ACHN (cell line): ENCODE results near the gene CUL2.
A peak's percentile ranks its signal among the peaks of the same experiment; 100 is the strongest.
"Not testable (repeated sequence)": the region's sequence is repeated elsewhere in the genome, so short reads cannot be mapped to it uniquely, and the experiment has no call there.

Experiments
- DNase-seq: peaks from one replicate; pipeline ENCODE4 v3.0.0-alpha.2; 2015
- in situ Hi-C: cut with HindIII; loops from 2 replicates; pipeline ENCODE4 v1.10.0; 2017; ENCODE audit warnings: low sequenced_read_pairs, low pct_ligation_motif_present, low pct_unique_long_range_greater_than_20kb

CUL2 gene

DNA sequence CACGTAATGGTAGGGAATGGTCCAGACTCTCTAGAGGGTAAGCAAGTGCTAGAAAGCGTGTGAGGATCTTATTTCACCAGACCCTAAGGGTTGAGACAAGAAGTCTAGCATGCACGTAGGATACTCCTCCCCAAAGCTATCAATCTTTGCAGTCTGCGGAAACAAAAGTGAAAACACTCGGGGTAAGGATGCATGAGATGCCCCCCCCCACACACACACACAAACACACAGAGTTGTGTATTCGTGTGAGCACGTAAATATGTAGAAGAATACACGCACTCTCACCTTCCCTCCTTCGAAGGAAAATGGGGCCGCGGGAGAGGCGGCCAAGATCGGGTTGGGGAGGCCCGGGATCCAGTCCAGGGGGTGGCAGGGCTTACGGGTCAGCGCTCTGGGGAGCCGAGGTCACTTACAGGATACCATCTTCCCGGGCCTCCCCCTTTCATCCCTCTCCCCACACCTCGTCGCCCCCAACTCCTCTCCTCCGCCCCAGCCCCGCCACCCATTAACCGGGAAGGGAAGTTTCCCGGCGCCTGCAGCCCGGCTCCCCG, 455 bp downstream of the CUL2 start:
- DNase-seq = peak; percentile 29
- in situ Hi-C loops = no loop called here

DNA sequence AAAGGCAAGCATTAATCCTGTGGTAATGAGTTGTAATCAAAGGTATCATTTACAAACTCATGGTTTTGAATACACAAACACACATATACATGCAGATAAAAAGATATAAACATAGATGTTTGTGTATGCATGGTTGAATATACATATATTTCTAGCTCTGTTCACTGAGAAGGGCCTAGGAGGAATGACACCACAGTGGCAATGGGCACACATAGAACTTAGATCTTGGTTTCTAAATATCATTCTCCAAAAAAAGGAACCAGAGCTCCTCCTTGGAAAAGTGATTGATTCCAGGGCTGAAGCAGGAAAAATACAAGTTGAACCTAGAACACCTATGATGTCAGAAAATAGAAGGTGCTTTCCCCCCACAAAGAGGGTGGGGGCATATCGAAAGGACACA, 6.9 kb downstream of the CUL2 start:
- in situ Hi-C loops = no loop called here
- DNase-seq = no peak

DNA sequence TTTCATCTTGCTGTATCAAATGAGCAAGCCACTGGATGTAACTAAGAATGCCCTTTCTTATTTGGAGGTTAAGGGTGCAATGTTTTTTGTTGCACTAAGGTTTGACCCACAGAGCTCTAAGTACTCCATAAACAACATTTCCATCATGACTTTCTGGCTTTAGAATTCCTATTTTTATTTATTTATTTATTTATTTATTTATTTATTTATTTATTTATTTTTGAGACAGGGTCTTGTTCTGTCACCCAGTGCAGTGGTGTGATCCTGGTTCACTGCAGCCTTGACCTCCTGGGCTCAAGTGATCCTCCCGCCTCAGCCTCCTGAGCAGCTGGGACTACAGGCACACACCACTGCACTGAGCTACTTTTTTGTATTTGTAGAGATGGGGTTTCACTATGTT, 9.9 kb downstream of the CUL2 start:
- DNase-seq = not testable (repeated sequence)

DNA sequence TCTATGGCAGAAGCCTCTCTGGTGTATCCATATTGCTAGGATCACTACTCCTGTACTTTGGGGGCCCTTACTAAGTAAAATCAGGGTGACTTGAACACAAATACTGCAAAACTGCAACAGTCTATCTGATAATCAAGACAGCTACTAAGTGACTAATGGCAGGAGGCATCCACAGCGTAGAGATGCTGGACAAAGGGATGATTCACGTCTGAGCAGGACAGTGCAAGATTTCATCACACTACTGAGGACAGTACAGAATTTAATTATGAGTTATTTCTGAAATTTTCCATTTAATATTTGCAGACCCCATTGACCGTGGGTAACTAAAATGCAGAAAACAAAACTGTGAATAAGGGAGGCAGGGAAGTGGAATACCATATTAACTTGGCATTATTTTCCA, 10.4 kb downstream of the CUL2 start:
- in situ Hi-C loops = no loop called here
- DNase-seq = peak; percentile 67

More for the DNA sequence above, 9.9 kb downstream of the CUL2 start:
- in situ Hi-C loops = not testable (repeated sequence)

DNA sequence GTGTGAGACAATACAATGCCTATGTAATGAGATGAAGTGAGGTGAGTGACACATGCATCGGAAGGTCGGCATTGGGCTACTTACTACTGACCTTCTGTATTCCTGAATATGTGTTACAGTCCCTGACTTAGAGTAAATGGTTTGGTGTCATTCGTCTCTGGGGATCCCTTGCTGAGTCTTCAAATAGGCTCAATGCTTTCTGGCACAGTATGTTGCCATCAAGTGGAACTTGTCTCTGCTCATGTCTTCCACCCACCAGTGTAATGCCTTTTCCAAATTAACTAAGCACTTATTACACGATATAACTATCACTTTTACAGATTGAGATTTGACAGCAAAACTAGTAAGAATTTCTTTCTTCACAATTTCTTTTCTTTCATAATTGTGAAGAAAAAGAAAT, 10.9 kb downstream of the CUL2 start:
- in situ Hi-C loops = no loop called here
- DNase-seq = no peak

DNA sequence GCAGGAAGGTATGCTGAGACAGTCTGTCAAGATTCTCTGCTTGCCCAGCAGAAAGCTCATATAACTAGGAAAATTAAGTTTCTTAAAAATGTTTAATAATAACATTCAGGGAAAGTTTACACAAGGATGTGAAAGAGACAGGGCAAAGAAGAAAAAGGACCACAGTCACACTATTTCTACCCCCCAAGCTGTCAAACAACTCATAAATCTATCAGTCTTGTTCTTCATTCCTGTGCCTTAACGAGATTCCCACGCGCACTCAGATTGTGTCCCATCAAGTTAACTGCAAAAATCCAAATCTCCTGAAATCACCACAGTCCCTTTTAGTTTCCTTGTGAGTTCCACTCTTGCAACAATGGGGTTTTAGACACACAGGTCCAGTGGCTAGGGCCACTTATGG, 14.9 kb downstream of the CUL2 start:
- no peak for DNase-seq
- in situ Hi-C loops = no loop called here

DNA sequence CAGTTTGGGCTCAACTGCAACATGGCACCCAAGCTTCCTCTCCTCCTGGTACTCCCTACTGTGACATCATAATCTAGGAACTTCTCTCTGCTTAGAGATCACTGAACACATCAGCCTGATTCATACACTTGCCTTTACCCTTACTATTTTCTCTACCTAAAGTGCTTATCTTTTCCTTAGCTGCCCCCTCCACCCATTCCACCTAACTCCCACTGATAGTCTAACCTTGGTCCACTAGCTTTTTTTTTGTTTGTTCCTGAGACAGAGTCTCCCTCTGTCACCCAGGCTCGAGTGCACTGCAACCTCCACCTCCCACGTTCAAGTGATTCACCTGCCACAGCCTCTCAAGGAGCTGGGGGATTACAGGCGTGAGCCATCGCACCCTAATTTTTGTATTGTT, 15.9 kb downstream of the CUL2 start:
- no peak for DNase-seq
- in situ Hi-C loops = no loop called here

DNA sequence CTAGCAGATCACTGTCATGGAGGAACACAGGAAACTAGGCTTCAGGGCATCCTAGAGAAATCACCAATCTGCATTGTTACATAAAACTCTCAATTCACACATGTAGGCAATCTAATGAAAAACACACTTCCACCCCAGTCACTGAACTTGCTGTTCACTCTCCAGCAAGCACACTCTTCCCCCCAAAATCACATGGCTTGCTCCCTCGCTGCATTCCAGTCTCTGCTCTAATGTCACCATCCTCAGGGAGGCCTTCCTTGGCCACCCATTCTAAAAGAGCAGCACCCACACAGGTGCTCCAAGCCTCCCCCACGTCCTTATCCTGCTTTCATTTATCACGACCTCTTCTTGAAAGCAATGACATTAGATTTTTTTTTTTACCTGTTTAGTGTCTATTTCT, 19.6 kb downstream of the CUL2 start:
- in situ Hi-C loops = no loop called here
- DNase-seq = no peak

DNA sequence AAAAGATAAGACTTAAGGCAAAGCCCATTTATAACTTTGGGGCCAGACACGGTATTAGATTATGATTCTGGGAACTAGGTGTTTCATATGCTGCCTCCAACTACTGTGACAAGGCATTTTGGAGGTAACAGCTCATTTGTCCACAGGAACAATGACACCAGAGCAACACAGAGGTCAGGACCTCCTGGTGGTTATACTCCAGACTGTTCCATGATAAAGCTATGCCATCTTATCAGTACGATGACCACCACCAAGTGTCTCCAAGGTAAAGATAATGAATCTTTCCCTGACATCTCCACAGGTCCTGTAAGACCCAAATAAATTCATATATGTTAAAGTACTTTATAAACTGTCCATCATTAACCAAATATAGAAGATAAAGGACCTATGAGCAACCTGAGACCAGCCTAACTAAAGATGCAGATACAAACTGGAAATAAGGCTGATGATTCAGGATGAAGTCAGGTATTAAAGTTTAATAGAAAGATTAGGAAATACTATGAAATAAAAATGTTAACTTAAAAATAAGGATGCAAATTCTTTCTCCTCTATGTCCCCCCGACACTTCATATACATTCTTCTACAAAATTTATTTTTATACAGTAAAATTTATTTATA, 26.2 kb downstream of the CUL2 start:
- DNase-seq = no peak
- in situ Hi-C loops = no loop called here

DNA sequence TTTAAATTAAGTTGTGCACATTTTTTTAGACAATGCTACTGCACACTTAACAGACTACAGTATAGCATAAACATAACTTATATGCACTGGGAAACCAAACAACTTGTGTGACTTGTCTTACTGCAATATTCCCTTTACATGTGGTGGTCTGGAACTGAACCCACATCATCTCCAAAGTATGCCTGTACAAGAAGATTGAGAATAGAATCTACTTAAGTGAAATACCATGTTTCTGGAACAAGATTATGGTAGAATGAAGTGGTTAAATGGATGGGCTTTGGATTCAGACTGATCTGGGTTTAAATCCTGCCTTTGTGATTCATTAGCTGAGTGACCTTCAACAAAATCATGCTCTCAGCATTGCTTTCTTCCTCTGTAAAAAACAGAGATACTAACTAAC, 30.7 kb downstream of the CUL2 start:
- in situ Hi-C loops = no loop called here
- DNase-seq = no peak

DNA sequence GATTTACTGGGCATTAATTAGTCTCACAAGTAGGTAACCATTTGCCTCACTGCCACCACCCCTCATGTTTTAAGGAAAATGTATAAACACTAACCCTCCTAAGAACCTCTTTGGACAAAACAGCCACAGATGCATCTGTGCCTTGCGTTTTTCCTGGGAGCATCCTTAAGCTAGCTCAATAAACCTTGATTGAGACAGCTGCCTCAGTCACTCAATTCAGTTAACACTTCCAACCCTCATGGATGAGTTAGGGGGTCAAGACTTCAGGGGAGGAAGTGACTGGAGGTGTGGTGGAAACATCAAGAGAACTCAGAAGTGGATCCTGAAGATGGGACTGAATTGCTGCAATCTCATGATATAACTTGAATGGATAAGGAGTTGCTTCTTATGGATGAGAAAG, 31.5 kb downstream of the CUL2 start:
- in situ Hi-C loops = no loop called here

DNA sequence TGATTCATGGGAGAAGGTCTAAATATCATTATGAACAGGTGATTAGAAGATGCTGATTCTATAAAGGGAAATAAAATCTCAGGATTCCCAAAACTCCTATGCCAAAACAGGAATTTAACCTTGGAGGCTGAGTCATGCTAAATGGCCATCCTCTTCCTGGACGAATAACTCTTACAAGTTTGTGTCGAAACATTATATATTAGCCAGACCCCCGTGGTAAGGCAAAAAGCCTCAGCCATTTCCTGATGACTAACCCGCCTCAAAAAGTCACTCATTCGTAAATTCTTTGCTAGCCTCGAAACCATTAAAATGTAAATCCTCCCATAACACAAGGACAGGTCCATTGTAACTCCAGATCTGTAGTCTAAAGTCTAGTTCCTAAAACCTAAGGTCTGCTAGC, 32.0 kb downstream of the CUL2 start:
- DNase-seq = peak; percentile 92
- in situ Hi-C loops = no loop called here

More for the DNA sequence above, 31.5 kb downstream of the CUL2 start:
- no peak for DNase-seq

DNA sequence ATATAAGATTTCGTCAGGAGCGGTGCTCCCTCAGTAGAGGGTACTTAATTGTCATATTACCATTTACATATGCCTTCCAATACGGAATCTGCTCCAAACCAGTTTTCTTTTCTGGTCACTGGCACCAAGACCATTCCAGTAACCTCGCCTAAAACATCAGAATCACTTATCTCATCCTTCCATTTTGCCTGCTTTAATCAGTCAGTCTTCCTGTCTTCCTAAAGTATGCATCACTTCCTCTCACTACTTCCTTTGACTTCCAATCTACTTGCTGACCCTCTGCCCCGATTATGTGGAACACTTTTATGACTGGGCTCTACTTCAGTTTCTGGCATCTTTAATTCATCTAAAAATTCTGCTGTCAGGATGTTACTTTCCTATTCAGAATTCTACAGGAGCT, 33.5 kb downstream of the CUL2 start:
- in situ Hi-C loops = no loop called here
- no peak for DNase-seq

DNA sequence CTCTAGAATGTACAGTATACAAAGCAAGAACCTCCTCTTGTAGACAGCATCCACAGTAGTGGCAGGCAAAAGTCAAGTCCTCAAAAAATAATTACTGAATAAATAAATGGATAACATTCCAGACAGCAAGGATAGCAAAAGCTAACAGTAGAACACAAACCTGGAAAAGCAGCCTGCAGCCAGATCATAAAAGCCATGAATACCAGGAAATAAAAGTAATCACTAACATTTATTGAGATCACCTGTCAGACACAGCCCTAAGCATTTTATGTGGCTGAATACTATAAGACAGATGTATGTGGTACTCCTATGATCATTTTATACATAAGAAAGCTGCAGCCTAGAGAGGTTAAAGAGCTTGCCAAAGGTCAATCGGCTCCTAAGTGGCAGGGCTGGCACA, 34.0 kb downstream of the CUL2 start:
- no peak for DNase-seq
- in situ Hi-C loops = no loop called here

DNA sequence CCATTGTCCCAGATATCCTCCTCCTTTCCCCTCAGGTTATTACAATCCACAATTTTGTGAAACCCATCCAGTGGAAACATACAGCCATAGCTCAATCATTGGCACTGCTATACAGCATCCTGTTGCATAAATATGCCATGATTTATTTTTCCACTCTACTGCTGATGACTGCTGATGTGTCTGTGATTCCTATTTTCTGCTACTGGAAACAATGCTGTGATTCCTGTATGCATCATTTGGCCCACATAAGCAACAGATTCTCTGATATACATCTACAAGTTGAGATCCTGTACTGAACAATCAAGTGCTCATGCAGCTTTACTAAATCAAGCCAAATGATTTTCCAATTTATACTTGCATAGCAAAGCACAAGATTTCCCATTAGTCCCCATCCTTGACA, 39.6 kb downstream of the CUL2 start:
- in situ Hi-C loops = no loop called here

DNA sequence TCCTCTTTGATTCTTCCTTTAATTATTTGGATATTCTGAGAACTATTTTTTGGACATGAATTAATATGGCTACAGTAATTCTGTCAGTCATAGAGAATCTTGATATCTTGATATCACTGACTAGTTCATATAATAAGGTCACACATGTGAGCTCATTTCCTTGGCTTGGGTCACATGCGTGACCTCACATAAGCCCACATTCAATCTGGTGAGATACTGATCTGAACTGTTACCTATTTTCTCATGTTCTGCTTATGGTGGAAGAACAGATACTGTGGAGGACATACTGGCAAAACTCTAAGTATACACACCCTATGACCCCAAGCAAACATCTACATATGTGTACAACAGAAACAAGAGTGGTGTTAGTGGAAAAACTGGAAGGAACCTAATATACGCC, 44.1 kb downstream of the CUL2 start:
- in situ Hi-C loops = no loop called here
- no peak for DNase-seq

More for the DNA sequence above, 39.6 kb downstream of the CUL2 start:
- DNase-seq = no peak

DNA sequence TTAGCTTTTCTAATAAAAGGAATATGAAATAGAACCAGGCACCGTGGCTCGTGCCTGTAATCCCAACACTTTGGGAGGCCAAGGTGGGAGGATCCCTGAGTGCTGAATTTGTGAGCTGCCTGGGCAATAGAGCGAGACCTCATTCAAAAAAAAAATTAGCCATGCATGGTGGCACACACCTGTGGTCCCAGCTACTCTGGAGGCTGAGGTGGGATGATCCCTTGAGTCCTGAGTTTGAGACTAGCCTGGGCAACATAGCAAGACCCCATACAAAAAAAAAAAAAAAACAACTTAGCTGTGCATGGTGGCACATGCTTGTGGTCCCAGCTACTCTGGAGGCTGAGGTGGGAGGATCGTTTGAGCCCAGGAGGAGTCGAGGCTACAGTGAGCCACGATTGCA, 44.9 kb downstream of the CUL2 start:
- DNase-seq, in situ Hi-C loops: not testable (repeated sequence)

DNA sequence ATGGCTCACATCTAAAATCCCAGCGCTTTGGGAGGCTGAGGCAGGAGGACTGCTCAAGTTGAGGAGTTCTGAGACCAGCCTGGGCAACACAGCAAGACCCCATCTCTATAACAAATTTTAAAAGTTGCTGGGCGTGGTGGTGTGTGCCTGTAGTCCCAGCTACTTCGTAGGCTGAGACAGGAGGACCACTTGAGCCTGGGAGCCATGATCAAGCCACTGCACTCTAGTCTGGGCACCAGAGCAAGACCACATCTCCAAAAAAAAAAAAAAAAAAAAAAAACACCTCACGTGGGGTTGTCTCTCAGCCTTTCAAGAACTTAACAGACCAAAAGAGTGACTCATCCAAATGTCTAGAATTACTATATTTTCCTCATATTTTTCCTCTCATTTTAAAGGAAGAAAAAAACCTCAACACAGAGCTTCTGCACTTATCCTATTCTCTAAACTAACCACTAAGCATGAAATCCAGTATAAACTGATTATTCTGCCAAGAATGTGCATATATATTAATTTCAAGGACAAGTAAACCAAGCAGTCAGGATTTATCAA, 46.3 kb downstream of the CUL2 start:
- no peak for DNase-seq
- in situ Hi-C loops = no loop called here

DNA sequence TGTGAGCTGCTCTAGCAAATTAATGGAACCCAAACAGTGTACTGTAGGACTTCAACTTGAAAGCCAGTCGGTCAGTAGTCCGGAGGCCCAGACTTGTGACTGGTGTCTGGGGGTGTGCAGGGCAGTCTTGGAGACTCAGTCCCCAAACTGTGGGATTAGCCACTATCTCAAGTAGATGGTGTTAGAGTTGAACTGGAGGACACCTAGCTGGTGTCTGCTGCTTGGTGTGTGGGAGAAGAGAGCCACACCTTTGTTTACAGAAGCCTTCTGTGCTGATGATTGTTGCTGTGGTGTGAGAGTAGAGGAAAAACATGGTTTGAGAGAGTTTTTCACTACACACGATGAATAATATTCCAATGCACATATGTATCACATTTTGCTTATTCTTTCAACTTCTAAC, 47.4 kb downstream of the CUL2 start:
- in situ Hi-C loops = no loop called here
- DNase-seq = no peak

DNA sequence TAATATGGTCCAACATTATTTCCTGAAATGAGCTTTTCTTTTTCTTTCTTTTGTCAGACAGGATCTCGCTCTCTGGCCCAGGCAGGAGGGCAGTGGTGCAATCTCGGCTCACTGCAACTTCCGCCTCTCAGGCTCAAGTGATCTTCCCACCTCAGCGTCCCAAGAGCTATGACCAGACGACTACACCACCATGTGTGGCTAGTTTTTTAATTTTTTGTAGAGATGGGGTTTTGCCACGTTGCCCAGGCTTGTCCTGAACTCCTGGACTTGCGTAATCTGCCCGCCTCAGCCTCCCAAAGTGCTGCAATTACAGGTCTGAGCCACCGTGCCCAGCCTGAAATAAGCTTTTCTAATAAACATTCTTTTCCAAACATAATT, 48.6 kb downstream of the CUL2 start:
- no peak for DNase-seq
- in situ Hi-C loops = no loop called here
